GM03348 (cell line): ENCODE measurements around the gene SIGLEC6.

Experiments
- DNase-seq: peaks from one replicate; pipeline ENCODE4 v3.0.0; 2012; ENCODE audit warnings: low spot score

SIGLEC6 gene

DNA sequence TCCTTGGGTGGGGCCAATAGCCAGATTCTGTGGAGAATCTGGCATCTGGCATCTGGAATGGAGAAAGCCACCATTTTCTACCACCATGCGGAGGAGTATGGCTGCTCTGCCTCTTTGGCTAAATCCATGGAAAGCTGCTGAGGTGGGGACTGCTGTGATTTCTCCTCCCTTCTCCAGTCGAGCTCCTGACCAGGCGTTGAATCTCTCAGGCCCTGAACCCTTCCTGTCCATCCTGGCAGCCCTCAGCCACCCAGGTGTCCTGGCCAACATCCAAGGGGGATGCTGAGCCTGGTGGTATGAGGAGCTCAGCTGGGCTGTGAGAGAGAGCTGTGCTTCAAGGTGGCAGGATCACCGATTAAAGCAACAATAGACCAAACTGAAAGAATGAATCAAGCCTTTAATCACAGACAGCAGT, 17.4 kb upstream of the SIGLEC6 start:
- no peak for DNase-seq

DNA sequence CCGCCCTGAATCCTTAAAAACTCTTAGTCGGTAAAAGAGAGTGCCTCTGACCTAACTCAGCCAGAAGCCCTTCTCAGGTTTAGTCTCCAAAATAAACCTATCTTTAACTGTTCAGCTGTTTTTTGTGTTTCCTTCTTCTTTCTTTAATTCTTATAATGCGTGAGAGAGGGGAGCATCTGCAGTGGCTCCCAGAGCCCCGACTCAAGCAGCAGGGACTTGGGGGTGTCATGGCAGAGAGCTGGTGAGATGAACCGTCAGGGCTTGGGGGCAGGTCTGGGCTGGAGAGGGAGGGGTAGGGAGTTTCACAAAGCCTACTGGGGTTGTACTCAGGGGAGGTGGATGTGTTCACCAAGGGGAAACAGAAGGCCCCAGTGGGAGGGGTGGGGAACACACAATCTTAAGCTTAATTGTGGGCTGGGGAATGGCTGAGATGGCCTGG, 16.8 kb upstream of the SIGLEC6 start:
- no peak for DNase-seq

DNA sequence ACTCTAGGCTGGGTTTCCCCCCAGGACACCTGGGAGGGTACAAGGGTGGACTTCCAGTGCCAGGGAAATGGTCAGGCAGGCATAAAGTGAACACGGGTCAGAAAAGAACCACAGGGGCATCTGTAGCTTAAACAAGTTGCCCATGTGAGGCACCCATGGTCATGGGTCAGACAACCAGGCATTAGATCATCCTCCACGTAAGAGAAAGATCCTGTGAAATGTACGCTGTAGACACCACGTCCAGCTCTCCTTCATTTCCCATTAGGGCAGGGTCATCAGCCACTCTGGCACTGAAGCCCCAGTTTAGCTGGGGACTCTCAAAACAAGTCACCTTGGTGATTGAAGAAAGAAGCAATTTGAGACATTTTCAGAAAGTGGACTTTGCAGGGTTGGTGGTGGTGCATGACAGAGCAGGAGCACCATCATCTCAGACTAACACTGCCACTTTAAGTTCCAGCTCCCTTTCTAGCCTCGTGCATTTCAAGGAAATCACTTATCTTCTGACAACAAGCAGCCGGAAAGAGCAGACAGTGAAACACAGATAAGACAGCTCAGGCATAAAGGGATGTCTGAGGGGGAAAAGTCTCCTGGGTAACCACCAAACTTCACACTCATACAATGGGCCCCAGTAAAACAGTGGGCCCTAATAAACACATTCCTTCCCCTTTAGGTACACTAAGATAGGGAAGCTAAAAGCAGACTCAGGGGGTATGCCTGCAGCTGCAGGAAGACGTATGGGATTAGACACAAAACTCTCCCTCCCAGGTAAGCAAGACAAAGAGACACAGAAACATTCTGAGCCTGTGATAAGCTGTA, 16.1 kb upstream of the SIGLEC6 start:
- DNase-seq = no peak

DNA sequence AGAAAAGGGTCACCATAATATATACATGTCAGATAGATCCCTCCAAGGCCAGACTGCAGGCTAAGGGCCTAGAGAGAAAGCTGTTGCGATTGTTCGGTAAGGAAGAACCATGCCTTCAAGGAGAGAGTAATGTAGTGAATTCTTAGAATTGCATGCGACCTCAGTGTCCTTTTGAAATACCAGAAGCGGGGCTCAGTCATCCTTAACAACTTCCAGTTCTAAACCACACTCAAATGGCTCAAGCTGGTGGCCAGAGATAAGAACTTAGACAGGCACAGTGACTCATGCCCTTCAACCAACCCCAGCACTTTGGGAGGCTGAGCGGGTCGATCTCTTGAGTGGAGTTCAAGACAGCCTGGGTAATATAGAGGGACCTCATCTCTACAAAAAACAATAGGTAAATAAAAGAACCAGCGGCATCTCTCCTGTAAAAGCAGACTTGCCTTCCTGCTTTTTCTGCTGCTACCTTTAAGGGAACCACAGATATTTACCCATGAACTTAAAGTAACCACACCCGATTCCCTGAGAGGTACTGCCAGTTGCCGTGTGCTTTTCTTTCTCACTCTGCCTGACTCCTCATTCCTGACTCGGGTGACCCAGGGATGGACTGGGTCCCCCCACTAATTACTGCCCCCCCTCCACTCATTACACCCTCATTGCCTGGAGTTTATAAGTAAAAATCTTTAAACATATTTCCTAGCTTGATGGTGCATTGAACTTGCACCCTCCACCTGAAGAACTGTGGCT, 15.4 kb upstream of the SIGLEC6 start:
- no peak for DNase-seq

DNA sequence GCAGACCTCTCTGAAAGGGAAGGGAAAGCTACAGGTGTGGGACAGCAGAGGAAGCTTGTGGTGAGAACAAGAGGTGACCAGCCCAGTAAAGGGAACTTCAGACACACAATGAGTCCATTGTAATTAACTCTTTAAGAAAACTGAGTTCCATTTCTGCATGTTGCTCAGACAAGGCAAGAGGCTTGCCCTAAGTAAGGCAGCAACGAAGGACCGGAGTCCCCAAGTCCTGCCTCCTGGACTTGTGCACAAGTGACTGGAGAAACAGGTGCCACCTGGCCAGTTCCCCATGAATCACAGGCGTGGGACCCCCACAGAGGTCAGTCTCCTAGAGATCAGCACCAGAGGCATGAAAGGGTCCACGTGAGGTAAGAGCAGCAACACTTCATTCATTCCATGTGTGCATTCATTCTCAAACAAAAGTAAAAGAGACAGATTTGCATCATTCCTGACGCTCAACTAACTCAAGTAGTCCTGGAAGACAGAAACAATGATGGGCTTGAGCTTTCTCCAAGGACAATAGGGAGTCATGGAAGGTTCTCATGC, 14.7 kb upstream of the SIGLEC6 start:
- DNase-seq = no peak

DNA sequence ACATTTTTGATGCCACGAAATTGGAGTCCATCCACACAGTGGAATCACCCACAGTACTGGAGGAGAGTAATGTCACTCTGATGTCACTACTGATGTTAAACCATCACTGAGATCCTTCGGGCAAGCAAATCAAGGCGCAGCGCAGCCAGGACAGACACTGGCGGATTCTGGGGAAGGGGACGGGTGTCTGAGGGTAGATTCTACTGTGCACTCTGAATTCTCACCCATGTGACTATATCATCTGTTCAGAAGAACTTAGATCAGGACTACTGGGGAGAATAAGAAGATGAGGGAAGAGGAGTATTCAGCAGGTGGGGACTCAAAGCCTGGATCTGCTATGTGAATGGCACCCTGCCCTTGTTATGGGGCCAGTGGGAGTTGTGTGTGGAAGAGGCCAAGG, 12.6 kb upstream of the SIGLEC6 start:
- DNase-seq = no peak

DNA sequence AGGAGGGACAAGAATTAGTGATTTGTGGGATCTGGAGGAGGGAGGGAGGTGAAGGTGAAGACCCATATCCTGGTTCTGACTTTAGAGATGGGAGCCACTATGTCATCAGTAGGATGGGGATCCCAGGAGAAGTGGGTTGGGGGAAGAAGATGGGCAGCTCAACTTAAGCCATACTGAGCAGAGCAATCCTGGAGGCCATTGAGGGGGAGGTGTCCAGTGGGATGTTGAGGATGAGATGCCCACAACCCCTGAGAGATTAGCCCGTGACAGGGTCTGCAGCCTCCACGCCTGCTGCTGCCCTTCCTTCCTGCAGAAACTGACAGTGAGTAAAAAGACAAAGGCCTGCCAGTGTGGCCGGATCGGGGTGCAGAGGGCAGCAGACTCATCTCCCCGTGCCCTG, 11.2 kb upstream of the SIGLEC6 start:
- DNase-seq = no peak

DNA sequence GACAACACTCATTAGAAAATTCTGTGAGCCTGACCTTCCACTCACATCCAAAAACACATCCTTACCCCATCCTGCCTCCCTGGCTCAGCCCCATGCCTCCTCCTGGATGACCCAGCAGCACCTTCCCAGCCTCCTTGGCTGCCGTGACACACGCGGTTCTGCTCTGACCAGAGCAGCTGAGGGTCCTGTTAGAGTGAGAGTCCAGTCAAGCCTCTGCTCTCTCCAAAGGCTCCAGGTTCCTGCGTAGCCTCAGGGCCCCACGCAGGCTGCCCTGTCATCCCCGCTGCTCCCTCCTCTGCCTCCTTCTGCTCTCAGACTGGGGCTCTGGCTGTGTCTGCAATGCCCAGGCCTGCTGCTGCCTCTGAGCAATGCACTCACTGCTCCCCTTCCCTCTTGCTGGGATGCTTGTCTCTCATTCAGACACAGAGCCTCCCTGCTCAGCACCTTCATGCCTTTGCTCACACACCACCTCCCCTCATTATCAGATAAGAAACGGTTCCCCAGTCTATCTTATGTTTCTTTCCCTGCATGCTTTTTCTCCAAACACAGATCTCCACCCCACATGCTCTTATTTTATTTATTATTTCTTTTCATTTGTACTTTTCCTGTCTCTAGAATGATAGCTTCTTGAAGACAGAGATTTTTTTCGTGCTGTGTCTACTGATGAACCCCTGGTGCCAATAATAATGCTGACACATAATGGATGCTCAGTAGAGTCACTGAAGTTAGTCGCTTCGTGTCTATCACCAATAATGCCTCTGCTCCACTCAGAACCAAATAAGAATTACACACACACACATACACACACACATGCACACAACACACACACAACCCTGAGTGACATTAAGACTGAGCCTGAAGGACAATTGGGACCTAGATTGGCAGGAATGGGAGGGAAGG, 10.2 kb upstream of the SIGLEC6 start:
- no peak for DNase-seq

DNA sequence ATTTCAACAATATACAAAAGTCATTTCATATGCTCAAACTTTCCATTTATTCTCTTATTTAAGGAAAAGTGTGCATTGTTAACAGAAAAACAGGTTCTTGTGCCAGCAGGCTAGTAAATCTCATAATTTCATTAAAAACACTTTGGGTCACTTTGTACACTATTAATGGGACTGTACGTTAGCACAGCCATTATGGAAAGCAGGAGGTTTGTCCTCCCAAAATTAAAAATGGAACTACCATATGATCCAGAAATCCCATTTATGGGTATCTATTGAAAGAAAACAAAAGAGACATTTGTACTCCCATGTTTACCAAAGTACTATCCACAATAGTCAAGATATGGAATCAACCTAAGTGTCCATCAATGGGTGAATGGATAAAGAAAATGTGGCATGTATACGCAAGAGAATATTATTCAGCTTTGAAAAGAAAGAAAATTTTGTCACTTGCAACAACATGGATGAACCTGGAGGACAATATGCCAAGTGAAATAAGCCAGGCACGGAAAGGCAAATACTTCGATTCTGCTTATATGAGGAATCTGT, 8.4 kb upstream of the SIGLEC6 start:
- no peak for DNase-seq

DNA sequence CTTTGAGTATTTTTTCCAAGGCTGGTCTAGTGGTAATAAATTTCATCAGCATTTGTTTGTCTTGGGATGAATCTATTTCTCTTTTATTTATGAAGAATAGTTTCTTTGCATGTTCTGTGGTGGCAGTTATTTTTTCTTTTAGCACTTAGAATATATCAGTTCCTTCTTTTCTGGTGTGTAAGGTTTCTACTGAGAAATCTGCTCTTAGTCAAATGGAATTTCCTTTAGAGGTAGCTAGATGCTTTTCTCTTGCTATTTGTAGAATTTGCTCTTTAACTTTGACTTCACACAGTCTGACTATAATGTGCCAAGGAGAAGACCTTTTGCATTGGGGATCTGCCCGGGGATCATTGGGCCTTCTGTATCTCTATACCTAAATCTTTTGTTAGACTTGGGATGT, 4.1 kb upstream of the SIGLEC6 start:
- no peak for DNase-seq

DNA sequence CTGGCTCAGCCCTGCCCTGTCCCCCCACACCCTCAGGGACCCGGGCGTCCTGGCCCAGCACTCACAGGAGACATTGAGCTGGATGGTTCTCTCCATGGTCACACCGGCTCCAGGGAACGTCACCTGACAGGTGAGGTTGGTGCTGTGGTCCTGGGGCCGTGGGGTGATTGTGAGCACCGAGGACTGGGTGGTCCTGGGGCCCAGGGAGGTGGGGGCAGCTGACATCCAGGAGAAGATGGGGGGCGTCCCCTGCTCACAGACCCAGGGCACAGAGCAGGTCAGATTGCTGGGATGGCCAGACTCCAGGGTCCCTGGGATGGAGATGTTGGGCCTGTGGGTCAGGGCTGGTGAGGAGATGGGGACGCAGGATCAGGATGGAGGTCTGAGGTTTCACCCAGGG, 854 bp downstream of the SIGLEC6 start:
- no peak for DNase-seq

DNA sequence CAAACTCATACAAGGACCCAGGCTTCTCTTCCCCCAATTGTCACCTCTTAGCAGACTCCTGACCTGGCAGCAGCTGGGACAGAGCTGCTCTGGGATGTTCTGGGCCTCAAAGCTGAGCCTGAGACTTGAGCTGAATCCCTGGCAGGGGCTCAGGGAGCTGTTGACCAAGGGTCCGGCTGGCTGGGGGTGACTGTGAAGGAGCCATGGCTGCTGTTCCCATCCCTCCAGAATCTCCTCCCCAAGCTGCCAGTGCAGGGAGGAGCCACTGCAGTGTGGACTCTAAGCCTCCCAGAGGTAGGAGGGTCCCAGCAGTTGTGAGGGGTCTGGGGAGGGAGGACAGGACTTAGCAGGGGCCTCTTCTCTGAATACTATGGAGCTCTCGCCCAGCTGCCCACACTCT, 2.2 kb downstream of the SIGLEC6 start:
- no peak for DNase-seq

DNA sequence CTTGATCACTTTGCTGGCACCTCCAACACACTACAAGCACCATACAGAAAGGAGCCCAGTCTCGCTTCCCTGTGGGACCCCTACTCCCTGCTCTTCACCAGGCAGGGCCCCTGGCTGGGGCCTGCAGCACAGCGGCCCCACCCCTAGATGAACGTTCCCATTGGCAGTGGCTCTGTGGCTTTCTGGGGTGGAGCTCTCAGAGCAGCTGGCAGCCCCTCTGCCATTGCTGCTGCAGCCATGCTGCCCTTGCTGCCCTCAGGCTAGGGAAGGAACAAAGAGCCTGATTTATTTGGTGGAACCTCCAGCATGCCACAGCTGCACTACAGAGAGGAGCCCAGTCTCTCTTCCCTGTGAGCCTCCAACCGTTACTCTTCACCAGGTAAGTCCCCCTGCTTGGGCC, 5.8 kb downstream of the SIGLEC6 start:
- DNase-seq = no peak

DNA sequence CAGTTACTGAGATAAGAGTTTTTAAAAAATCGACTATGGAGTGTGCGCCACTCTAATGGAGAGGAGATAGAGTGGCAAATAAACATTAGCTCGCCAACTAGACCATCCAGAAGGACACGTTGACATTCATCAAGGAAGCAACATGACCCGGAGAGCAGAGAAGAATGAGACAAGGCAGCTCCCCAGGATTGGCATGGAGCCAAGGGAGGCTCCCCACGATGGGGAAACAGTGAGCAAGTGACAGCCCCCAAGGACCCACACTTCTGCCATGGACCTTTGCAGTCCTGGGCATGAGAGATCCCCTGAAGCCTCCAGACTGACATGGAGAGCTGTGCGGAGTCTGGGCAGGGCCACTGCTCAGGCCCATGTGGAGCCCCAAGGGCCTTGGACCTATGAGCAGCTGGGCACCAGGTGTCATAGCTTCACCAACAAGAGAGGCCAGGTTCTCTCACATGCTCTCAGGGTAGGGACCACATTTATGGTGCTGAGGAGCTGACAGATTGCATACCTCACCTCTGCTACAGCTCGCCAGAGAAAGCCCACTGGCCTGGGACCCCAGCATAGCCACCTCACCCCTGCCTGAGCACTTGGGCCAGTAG, 6.7 kb downstream of the SIGLEC6 start:
- DNase-seq = no peak

DNA sequence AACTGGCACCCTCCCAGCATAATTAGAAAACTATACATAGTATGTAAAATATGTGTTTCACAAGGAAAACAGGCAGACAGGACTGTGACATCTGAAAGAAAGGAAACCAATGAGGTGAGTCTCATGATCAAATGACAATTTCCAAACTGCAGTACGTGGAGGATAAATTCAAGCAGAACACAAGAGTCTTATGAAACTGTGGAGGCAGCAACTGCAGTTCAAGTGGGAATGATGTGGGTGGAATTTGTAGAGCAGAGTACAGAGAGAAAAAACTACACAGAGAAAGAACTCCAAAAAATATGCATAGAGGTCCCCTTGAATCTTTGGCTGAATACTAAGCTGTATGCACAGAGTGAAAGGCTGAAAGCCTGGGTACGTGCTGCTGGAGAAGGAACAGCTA, 9.7 kb downstream of the SIGLEC6 start:
- DNase-seq = no peak

DNA sequence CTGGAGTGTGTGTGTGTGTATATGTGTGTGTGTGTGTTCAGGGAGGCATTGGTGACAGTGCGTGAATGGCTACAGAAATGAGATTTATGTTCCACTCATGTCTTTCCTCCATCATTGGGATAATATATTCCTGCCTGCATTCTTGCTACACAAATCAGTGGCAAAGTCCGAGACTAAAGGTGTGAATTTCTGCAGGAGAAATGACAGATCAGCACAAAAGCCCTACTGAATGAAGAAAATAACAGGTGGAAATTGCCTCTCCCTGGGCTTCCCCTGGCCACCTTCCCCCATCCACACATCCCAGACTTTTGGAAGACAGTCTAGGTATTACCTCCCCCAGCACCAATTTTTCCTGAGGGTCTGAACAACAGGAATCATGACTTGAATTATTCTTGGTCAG, 10.1 kb downstream of the SIGLEC6 start:
- DNase-seq = no peak

DNA sequence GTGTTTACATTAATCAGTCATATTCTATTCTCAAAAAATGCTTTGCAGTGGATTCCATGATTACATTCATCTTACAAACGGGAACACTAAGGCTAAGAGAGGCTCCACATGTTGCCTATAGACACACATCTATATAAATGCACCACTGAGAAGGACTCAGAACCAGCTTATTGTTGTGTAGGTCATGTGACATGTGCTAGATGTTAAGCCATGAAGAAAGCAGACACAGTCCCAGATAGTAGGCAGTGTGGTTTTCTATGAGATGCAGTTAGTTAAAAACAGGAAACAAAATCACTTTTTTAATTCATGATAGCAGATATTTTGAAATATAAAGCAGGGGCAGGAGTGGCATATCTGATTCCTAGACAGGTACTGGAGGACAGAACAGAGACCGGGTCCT, 10.7 kb downstream of the SIGLEC6 start:
- DNase-seq = no peak

DNA sequence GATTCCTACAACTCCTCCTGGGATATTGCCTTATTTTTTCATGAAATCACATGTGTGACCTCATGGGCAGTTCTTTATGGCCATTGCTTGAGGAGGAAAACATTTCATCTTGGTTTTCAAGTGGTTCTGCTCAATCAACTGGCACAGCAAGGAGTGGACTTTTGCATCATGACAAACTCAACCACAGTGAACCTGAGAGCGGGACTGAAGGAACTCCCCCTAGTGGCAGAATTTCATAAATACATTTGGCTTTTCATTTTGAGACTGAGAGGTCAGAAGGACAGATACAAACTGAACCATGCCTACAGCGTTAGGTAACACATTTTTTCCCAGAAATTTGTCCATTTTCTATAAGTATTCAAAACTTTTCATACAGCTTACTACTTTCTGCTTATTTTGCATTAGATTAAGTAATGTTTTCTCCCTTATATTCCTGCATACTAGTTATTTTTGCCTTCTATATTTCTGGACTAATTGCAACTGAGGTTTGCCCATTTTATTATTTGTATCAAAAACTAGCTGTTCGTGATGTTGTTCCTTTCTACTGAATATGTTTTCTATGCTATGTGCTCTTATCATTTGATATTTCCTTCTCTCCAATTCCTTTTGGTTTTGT, 16.5 kb downstream of the SIGLEC6 start:
- DNase-seq = peak; percentile 71

DNA sequence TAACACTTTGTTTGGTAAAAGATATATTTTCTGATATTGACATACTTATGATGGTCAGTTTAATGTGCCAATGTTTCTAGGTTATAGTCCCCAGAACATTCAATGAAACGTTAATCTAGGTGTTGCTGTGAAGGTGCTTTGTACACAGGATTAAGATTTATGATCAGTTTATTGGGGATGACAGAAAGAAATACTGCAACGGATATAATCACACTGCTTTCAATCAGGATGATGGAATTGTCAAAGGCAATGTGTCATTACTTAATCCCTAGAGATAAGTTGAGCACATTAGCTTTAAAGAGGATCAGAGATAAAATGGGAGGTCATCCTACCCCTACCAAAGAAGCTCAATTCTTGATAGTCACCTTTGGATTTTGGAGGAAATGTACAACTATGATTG, 17.5 kb downstream of the SIGLEC6 start:
- DNase-seq = no peak

DNA sequence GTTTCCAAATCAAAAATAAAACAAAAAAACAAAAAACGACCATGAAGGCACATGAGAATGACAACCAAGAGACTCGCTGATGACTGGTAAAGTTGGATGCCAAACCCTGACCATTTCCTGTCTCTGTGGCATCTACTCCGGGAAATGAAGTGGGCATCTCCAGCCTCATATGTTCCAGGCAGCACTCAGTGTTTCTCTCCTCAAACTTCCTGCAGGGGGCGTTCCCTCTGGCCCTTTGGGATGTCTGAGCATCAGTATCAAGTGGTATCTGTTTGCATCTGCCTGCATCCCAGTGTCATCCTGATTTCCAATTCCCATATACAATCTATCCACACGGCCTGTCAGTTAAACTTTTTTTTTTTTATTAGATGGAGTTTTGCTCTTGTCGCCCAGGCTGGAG, 20.1 kb downstream of the SIGLEC6 start:
- no peak for DNase-seq
